Measurements from ENCODE around the gene CUTA. TPM values are rescaled to one million over a fixed set of nuclear protein-coding genes. Genes with fewer than 3 reads are reported as not detected.

Gene CUTA
- polyA plus RNA-seq, 1 of the 3 experiments (the other 2 are of a cell fraction), result 444 TPM

- no peak for TF ChIP-seq ZBTB33 (IDR thresholded peaks at IDR 0.05; ENCODE audit: borderline replicate concordance, low read depth)
- TF ChIP-seq NRF1 (IDR thresholded peaks at IDR 0.05; ENCODE audit: low read depth, low read length), result no peak
- no peak for TF ChIP-seq EP300 (IDR thresholded peaks at IDR 0.05; ENCODE audit: borderline replicate concordance in 1 of 2, low read depth in 1 of 2, low read length in 1 of 2)
- TF ChIP-seq REST (IDR thresholded peaks at IDR 0.05; ENCODE audit: low read depth, low read length), result no peak
- no peak for TF ChIP-seq GABPA (IDR thresholded peaks at IDR 0.05; ENCODE audit: low read depth)
- TF ChIP-seq MAX (IDR thresholded peaks at IDR 0.05; ENCODE audit: low read depth), result no peak
- no peak for TF ChIP-seq TEAD4 (IDR thresholded peaks at IDR 0.05; ENCODE audit: borderline replicate concordance, insufficient read depth)
Observed at GRCh38 chr6:33391922-33392594, 25.8 kb downstream of the CUTA start (continued).

GRCh38 chr6:33391278-33391921 is 26.5 kb downstream of the CUTA start, which contains the start of gene KIFC1:
KIFC1 (plus strand) TSS chr6:33391823; CDS start chr6:33391986, 163 bp downstream.
- POLR2A ChIA-PET, result interaction anchor here (1.0 kb wide), 1 partner anchor 92 kb away, joined by 5 read pairs; no protein-coding TSS in a partner anchor
- H3K4me1 ChIP-seq (ENCODE audit: control insufficient read depth in 1 of 2, insufficient read depth in 2 of 2, low read depth in 1 of 2, low read length in 1 of 2), result peaks cover 0 to 16% of the 10 kb centered on the region in 2 experiments; a peak in 3 of 4 replicates
- peaks cover 4% of the 10 kb centered on the region; the same call in 1 of the 2 replicates for H4K20me1 ChIP-seq (ENCODE audit: insufficient read depth)
- H3K27ac ChIP-seq (ENCODE audit: low read depth in 2 of 2, low read length in 1 of 2), result peak within 1 kb of the TSS; percentile 84 to 87
- no peaks in the 10 kb centered on the region for H3K27me3 ChIP-seq (ENCODE audit: insufficient read depth)
- H3K36me3 ChIP-seq (replicated peaks in 1 of 2; ENCODE audit: control insufficient read depth in 1 of 2, insufficient read depth in 2 of 2, low read length in 1 of 2), result no peaks in the 10 kb centered on the region
- WGBS (ENCODE audit: low lambda C conversion rate), result 0% methylated on average over 36 of the region's 67 CpGs
- no peaks in the 10 kb centered on the region for H3K9me2 ChIP-seq
- H3F3A ChIP-seq (replicated peaks; ENCODE audit: insufficient read depth), result peaks cover 5% of the 10 kb centered on the region
- peak within 1 kb of the TSS; percentile 84 for H3K9ac ChIP-seq
- H3K4me3 ChIP-seq (ENCODE audit: low read depth in 2 of 2, low read length in 1 of 2), result peak within 1 kb of the TSS; percentile 66 to 92
- CTCF ChIA-PET, result interaction anchor here (0.7 to 2.5 kb wide), 24 partner anchors 9 to 99 kb away, joined by 3 to 22 read pairs (median 4); partner anchors contain the start of genes CUTA, PHF1 and ZBTB9
- H3K9me3 ChIP-seq, result no peaks in the 10 kb centered on the region
- H2AFZ ChIP-seq (ENCODE audit: low read depth), result peak within 1 kb of the TSS; percentile 95
- H3K79me2 ChIP-seq (ENCODE audit: insufficient read depth), result peaks cover 48% of the 10 kb centered on the region
- peak; percentile 93 for DNase-seq
- H3K4me2 ChIP-seq, result peak within 1 kb of the TSS; percentile 91
- no peak for TF ChIP-seq PBX3 (IDR thresholded peaks at IDR 0.05)
- TF ChIP-seq FOXM1 (IDR thresholded peaks at IDR 0.05; ENCODE audit: low read depth), result peak; percentile 96
- peak; percentile 45; the same call in 1 of the 2 replicates for TF ChIP-seq USF1 (IDR thresholded peaks at IDR 0.05; ENCODE audit: borderline replicate concordance, low read depth)
- no peak for TF ChIP-seq REST (IDR thresholded peaks at IDR 0.05; ENCODE audit: low read depth, low read length)
- peak; percentile 83 for TF ChIP-seq GABPA (IDR thresholded peaks at IDR 0.05; ENCODE audit: low read depth)
- no peak for TF ChIP-seq TAF1 (IDR thresholded peaks at IDR 0.05; ENCODE audit: borderline replicate concordance, low read depth, low read length)
- peak; percentile 90 for TF ChIP-seq SMC3 (IDR thresholded peaks at IDR 0.05; ENCODE audit: low read depth, low read length)
- TF ChIP-seq CHD2 (IDR thresholded peaks at IDR 0.05; ENCODE audit: low read length, partially characterized antibody), result peak; percentile 66
- TF ChIP-seq JUND (IDR thresholded peaks at IDR 0.05), result no peak
- TF ChIP-seq YY1 (IDR thresholded peaks at IDR 0.05; ENCODE audit: low read depth), result peak; percentile 30; the same call in 1 of the 2 replicates
- no peak for TF ChIP-seq RXRA (IDR thresholded peaks at IDR 0.05; ENCODE audit: borderline replicate concordance, low read depth)
- TF ChIP-seq POLR2AphosphoS5 (IDR thresholded peaks at IDR 0.05; ENCODE audit: low read depth, low read length), result peak; percentile 31; the same call in 1 of the 2 replicates

All from SK-N-SH (cell line).